ENCODE measurements around the gene LCMT1.

The LCMT1 gene

DNA sequence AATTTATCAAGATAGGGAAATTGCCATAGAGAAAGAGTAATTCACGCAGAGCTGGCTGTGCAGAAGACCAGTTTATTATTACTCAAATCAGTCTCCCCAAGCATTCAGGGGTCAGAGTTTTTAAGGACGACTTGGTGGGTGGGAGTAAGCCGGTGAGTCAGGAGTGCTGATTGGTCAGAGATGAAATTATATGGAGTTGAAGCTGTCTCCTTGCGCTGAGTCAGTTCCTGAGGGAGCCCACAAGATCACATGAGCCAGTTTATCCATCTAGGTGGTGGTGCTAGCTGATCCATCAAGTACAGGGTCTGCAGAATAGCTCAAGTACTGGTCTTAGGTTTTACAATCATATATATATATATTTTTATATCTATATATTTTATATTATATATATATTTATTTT lies 99.2 kb downstream of the LCMT1 start:
- peak; percentile 25 for DNase-seq

DNA sequence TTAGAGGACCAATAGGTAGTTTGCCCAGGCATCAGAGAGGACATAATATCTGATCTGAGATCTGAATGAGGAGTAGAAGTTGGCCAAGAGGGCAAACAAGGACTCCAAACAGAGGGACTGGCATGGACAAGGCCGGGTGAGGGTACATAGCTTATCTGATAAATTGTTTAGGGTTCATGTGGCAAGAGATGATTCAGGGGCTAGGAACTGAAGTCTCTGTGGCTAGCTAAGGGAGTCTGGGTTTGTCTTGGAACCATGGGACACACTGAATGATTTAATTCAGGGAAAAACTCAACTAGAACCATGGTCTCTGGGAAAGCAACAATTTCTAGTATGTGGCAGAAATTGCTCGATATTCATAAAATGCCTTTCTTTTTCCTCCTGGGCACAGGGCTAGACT lies 101.1 kb downstream of the LCMT1 start:
- no peak for DNase-seq

DNA sequence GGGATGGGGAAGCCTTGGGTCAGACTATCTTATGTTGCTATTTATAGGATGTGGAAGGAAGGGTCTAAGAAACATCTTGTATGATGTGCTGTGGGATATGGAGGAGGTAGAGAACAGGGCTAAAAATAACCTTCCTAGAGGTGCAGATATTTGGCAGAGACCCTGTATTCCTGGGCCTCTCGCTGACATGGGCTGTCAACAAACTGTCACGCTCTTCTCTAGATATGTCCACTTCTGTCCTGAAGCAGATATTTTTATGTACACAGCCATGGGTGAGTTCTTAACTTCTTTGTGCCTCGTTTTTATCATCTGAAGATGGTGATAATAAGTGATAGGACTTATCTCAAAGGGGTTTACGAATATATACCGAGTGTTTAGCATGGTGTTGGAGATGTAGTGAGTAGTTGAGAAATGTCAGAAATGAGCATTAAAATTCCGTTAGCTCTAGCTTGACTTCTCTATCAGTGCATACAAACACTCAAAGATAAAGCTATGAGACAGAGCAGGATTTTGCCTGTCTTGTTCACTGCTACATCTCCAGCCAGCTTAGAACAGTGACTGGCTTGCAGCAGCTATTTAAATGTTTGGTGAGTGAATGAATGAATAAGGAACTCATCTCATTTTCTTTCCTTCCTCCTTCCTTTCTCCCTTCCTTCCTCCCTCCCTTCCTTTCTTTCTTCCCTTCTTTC lies 102.3 kb downstream of the LCMT1 start:
- DNase-seq = no peak

DNA sequence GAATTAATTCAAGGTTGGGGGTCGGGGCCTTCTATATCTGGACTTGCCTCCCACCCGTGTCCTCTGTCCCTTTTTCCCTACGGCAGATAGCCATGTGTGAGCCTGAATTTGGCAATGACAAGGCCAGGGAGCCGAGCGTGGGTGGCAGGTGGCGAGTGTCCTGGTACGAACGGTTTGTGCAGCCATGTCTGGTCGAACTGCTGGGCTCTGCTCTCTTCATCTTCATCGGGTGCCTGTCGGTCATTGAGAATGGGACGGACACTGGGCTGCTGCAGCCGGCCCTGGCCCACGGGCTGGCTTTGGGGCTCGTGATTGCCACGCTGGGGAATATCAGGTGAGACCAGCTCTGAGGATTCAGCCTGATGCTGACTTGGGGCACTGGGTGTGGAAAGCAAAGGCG lies 105.6 kb downstream of the LCMT1 start:
- DNase-seq = no peak

DNA sequence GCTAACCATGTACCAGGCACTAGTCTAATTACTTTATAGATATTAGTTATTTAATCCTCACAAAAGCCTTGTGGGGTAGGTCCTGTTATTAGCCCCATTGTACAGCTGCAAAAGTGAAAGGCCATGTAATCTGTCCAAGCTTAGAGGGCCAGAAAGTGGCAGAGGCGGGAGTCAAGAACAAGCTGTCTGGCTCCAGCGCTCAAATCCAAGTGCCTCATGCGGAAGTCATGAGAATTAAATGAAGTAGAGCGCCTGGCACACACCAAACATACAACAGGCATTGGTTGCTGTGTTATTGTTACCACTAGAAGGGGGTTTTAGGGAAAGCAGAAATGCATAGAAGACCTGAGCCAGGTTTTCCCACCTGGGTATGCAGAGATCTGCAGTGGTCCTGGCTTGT lies 106.4 kb downstream of the LCMT1 start:
- no peak for DNase-seq

DNA sequence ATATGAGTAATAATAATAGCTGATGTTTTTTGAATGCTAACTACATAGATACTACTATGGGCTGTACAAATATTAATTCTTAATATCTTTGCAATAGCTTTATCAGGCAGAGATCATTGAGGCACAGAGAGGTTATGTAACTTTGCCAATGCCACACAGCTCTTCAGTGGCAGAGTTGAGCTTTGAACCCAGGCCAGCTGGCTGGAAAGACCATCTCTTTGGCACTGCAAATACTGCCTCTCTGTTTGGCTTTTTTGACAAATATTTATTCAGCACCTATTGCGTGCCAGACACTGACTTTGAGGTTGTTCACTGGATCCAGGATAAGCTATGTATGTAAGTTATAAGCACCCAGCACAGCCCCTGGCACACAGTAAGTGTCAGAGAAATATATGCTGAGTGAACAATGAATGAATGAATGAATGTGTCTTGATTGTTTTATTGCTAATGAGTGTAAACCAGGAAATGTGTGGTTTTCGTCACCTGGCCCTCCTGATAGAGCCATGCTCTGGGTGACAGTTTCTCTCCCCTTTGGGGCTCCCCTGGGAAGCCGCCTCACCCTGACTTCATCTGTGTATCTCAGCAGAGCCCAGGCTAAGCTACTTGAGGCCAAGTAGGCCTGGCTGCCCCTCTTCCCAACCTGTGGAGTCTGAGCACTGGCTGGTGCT lies 107.7 kb downstream of the LCMT1 start:
- no peak for DNase-seq

DNA sequence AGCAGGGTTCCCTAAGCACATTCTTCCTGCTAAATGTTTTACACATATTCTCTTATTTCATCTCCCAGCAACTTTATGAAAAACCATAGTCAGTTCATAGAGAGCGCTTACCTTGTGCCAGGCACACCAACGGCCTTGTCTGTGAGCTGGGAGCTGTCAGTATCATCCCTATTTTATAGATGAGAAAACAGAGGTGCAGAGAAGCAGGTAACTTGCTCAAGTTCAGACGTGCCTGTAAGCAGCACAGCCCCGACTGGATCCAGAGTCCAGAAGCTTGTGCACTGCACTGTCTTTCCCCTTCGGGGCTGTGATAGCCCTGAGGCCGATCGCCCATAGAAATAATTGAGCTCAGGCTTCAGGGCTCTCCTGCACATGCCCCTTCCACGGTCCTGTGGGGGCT lies 111.4 kb downstream of the LCMT1 start:
- DNase-seq = no peak

DNA sequence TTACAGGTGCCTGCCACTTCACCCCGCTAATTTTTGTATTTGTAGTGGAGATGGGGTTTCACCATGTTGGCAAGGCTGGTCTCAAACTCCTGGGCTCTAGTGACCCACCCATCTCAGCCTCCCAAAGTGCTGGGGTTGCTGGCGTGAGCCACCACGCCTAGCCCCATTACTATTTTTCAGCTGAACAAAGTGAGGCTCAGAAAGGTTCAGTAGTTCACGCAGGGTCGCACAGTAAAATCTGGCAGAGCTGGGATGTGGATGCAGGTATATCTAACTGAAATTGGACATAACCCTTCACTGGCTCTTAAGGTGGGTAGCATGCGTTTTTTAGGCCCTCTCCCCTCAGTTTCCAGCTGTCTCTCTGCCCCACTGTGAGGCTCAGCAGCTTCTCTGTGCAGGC lies 112.4 kb downstream of the LCMT1 start:
- DNase-seq = no peak

DNA sequence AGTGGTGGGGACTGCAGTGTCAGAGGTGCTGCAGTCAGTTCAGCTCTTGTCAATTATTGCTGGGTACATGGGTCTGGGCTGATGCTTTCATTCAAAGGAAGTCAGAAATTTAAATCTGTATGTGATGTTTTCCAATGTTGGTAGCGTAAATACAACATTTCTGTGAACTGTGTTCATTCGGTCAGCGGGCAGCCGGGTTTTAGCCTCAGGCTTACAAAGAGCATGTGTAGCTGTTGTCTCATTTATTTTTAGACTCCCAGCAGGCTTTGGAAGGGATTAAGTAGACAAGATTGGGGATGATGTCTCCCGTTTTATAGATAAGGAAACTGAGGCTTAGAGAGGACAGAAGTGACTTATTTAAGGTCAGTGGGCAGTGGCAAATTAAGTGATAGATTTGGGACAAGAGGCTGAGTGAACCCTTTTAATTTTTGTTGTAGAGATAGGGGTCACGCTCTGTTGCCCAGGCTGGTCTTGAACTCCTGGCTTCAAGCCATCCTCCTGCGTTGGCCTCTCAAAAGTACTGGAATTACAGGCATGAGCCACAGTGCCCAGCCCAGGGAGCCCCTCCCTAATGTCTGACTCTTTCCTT lies 113.3 kb downstream of the LCMT1 start:
- DNase-seq = no peak
